ENCODE measurements around the gene ARHGAP28.

The ARHGAP28 gene

GRCh38 chr18:6734726-6735430 lies 5.4 kb downstream of the ARHGAP28 start:
- no peak for TF ChIP-seq CTCF (IDR thresholded peaks at IDR 0.05; ENCODE audit: insufficient read depth, low read length, poor library complexity, severe bottlenecking)
- H3K36me3 ChIP-seq (ENCODE audit: control insufficient read depth, insufficient read depth, low read length) = no peaks in the 10 kb centered on the region
- no peak for DNase-seq (ENCODE audit: extremely low read depth, insufficient read length)
- no peak overlapping the region for H3K4me3 ChIP-seq (replicated peaks; ENCODE audit: low read depth, low read length)
- H3K27me3 ChIP-seq (replicated peaks; ENCODE audit: control insufficient read depth, insufficient read depth, low read length) = no peaks in the 10 kb centered on the region

GRCh38 chr18:6737833-6738232 lies 8.3 kb downstream of the ARHGAP28 start:
- Histone ChIP-seq H3K36me3 (ENCODE audit: control insufficient read depth, insufficient read depth, low read length) (no peaks in the 10 kb centered on the region), H3K27me3 (replicated peaks; ENCODE audit: control insufficient read depth, insufficient read depth, low read length) (no peaks in the 10 kb centered on the region), H3K4me3 (replicated peaks; ENCODE audit: low read depth, low read length) (no peak overlapping the region)
- no peak for TF ChIP-seq CTCF (IDR thresholded peaks at IDR 0.05; ENCODE audit: insufficient read depth, low read length, poor library complexity, severe bottlenecking)
- DNase-seq (ENCODE audit: extremely low read depth, insufficient read length) = no peak

DNA sequence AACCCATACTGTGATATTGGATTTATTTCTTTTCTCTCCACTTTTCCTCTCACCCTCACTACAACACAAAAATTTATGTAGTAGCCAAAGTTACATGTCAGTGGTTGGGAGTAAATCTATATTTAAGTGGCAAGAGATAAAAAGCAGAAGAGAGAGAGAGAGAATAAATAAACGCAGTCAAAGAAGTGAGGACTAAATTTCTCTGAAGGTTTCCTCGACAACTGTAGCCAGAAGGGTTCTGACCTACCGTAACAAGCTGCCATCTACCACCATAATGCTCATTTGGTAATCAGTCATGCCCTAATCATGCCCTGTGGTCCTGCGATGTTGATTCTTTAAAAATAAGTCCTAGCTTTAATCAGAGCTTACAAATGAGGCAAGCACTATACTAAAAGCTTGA lies 9.1 kb downstream of the ARHGAP28 start:
- Histone ChIP-seq H3K27me3 (replicated peaks; ENCODE audit: control insufficient read depth, insufficient read depth, low read length) (no peaks in the 10 kb centered on the region), H3K4me3 (replicated peaks; ENCODE audit: low read depth, low read length) (no peak overlapping the region), H3K36me3 (ENCODE audit: control insufficient read depth, insufficient read depth, low read length) (no peaks in the 10 kb centered on the region)
- no peak for DNase-seq (ENCODE audit: extremely low read depth, insufficient read length)
- TF ChIP-seq CTCF (IDR thresholded peaks at IDR 0.05; ENCODE audit: insufficient read depth, low read length, poor library complexity, severe bottlenecking) = no peak

- Histone ChIP-seq H3K27me3 (replicated peaks; ENCODE audit: control insufficient read depth, insufficient read depth, low read length) (no peaks in the 10 kb centered on the region), H3K36me3 (ENCODE audit: control insufficient read depth, insufficient read depth, low read length) (no peaks in the 10 kb centered on the region), H3K4me3 (replicated peaks; ENCODE audit: low read depth, low read length) (no peak overlapping the region)
- TF ChIP-seq CTCF (IDR thresholded peaks at IDR 0.05; ENCODE audit: insufficient read depth, low read length, poor library complexity, severe bottlenecking) = no peak
- DNase-seq (ENCODE audit: extremely low read depth, insufficient read length) = no peak
Observed at GRCh38 chr18:6741232-6741663, 11.7 kb downstream of the ARHGAP28 start.

DNA sequence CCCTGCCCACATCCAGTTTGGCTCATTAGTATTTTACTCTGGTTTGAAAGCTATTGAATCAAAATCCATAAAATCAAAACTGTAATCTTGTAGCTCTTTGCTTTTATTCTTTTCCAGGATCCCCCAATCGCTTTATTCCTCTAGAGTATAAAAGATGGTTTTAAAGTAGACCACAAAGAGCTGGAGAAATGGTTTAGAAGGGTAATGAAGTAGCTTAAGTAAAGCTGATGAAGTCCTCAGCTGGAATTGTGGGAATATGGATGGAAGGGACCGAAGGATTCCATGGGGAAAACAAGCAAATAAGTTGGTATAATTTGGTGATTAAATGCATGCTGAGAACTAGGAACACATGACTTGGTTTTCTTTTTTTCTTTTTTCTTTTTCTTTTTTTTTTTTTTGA lies 12.3 kb downstream of the ARHGAP28 start:
- Histone ChIP-seq H3K36me3 (ENCODE audit: control insufficient read depth, insufficient read depth, low read length) (no peaks in the 10 kb centered on the region), H3K27me3 (replicated peaks; ENCODE audit: control insufficient read depth, insufficient read depth, low read length) (no peaks in the 10 kb centered on the region), H3K4me3 (replicated peaks; ENCODE audit: low read depth, low read length) (no peak overlapping the region)
- DNase-seq (ENCODE audit: extremely low read depth, insufficient read length) = no peak
- TF ChIP-seq CTCF (IDR thresholded peaks at IDR 0.05; ENCODE audit: insufficient read depth, low read length, poor library complexity, severe bottlenecking) = no peak

DNA sequence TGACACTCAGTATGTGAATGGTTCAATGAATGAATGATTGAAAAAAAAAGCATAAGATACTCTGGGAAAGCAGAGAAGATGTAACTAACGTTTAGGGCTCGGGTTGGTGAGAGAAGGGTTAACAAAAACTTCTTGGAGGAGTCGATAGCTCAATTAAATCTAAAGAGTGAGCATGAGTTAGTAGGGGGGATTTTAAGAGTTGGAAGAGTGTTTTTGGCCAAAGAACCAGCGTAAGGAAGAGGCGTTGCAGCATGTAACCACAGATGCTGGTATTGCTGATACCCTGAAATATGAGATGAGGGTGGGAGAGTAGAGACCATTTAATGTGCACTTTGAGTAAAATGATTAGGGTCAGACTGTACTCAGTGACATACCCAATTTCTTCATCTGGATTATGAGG lies 14.5 kb downstream of the ARHGAP28 start:
- no peak for TF ChIP-seq CTCF (IDR thresholded peaks at IDR 0.05; ENCODE audit: insufficient read depth, low read length, poor library complexity, severe bottlenecking)
- no peak for DNase-seq (ENCODE audit: extremely low read depth, insufficient read length)
- no peak overlapping the region for H3K4me3 ChIP-seq (replicated peaks; ENCODE audit: low read depth, low read length)
- no peaks in the 10 kb centered on the region for H3K36me3 ChIP-seq (ENCODE audit: control insufficient read depth, insufficient read depth, low read length)
- no peaks in the 10 kb centered on the region for H3K27me3 ChIP-seq (replicated peaks; ENCODE audit: control insufficient read depth, insufficient read depth, low read length)

All from GM06990 (cell line).